HG02885 (cell line): ENCODE measurements around the gene ZNG1C.
"Not testable (repeated sequence)": the region's sequence is repeated elsewhere in the genome, so short reads cannot be mapped to it uniquely, and the experiment has no call there.

Experiments used
- ATAC-seq: cut with Tn5 transposase; IDR thresholded peaks from one replicate; pipeline ENCODE4 v1.9.1; 2021; ENCODE audit warnings: mild to moderate bottlenecking; ENCODE audit not compliant: unreplicated experiment, poor library complexity

The ZNG1C gene

GRCh38 chr9:68342265-68343025 lies 100.7 kb downstream of the ZNG1C start:
- peak; percentile 94 for ATAC-seq

DNA sequence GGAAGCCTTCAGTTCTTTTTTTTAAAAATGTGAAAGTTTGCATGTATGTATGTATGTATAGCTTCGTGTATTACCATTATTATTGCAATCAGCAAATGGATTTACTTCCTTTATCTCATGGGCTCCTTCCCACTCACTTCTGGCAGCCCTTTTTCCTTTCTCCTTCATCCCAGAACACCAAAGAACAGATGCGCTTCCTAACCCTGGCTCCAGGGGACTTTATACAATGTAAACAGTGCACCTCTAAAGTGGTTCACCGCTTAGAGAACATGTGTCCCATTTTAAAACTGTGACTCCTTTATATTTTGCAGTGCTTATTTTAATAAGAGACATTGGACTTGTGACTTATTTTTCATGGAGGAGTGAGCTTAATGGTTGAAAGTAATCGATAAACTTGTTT lies 101.5 kb downstream of the ZNG1C start:
- ATAC-seq = not testable (repeated sequence)

- not testable (repeated sequence) for ATAC-seq
These were observed 102.2 kb downstream of the ZNG1C start for GRCh38 chr9:68343992-68344391.
